DND-41 (cell line): ENCODE results near the gene KIAA1191.

Experiments used
- ATAC-seq: fragments of 200-7000 bp; cut with Tn5 transposase; 3 replicates; pipeline ENCODE4 v1.9.1; 2021; ENCODE audit warnings: low read depth; ENCODE audit not compliant: insufficient read depth
- DNase-seq: peaks from one replicate; pipeline ENCODE4 v3.0.0-alpha.2; 2020
- H2AFZ ChIP-seq: 2 replicates; pipeline ENCODE4 v1.6.0; 2012; ENCODE audit warnings: low read depth, low read length
- H3K27ac ChIP-seq: 2 replicates; pipeline ENCODE4 v1.5.1; 2012; ENCODE audit warnings: low read length, inconsistent platforms
- H3K27me3 ChIP-seq: fragments of 200-600 bp; sonication (generic); 2 replicates; pipeline ENCODE4 v1.6.0; 2012; ENCODE audit warnings: low read length, mild to moderate bottlenecking, inconsistent platforms; ENCODE audit not compliant: insufficient read depth, poor library complexity
- H3K36me3 ChIP-seq: 2 replicates; pipeline ENCODE4 v1.5.1; 2012; ENCODE audit warnings: low read length, inconsistent platforms; ENCODE audit not compliant: insufficient read depth
- H3K4me1 ChIP-seq: 2 replicates; pipeline ENCODE4 v1.5.1; 2012; ENCODE audit warnings: mild to moderate bottlenecking, low read length; ENCODE audit not compliant: insufficient read depth
- H3K4me2 ChIP-seq: 2 replicates; pipeline ENCODE4 v1.6.0; 2012; ENCODE audit warnings: mild to moderate bottlenecking, moderate library complexity, low read length, inconsistent platforms; ENCODE audit not compliant: insufficient read depth
- H3K4me3 ChIP-seq, 2 experiments: fragments of 200-600 bp in 1 of 2; shearing (Covaris generic) in 1 of 2; 2 replicates each; pipeline ENCODE4 v1.5.1; 2012 to 2016; ENCODE audit warnings: inconsistent platforms in 2 of 2, low read length in 2 of 2, mild to moderate bottlenecking in 2 of 2, low read depth in 1 of 2, moderate library complexity in 1 of 2
- H3K79me2 ChIP-seq: 2 replicates; pipeline ENCODE4 v1.6.0; 2012; ENCODE audit warnings: low read length, inconsistent platforms; ENCODE audit not compliant: insufficient read depth
- H3K9ac ChIP-seq: 2 replicates; pipeline ENCODE4 v1.6.0; 2012; ENCODE audit warnings: low read depth, mild to moderate bottlenecking, inconsistent platforms, low read length, moderate library complexity
- H3K9me3 ChIP-seq: 2 replicates; pipeline ENCODE4 v1.5.1; 2012; ENCODE audit warnings: low read length, moderate library complexity, mild to moderate bottlenecking, inconsistent platforms; ENCODE audit not compliant: insufficient read depth, severe bottlenecking
- H4K20me1 ChIP-seq: 2 replicates; pipeline ENCODE4 v1.6.0; 2012; ENCODE audit warnings: low read length; ENCODE audit not compliant: insufficient read depth
- CTCF ChIP-seq: IDR thresholded peaks from 2 replicates; pipeline ENCODE4 v1.5.1; 2012; ENCODE audit warnings: borderline replicate concordance, low read length, moderate library complexity, mild to moderate bottlenecking; ENCODE audit not compliant: poor library complexity, severe bottlenecking; ENCODE audit errors: extremely low read depth
- EZH2 ChIP-seq: IDR thresholded peaks from 3 replicates; pipeline ENCODE4 v1.6.1; 2012; ENCODE audit warnings: borderline replicate concordance, low read depth, mild to moderate bottlenecking, moderate library complexity, low read length, inconsistent platforms; ENCODE audit not compliant: severe bottlenecking

The KIAA1191 gene

GRCh38 chr5:176339304-176339703, 22.3 kb downstream of the KIAA1191 start:
- ATAC-seq: no peak
- no peak for TF ChIP-seq EZH2
- TF ChIP-seq CTCF: no peak
- no peak overlapping the region for H3K4me2 ChIP-seq
- H3K79me2 ChIP-seq: no peaks in the 10 kb centered on the region
- no peaks in the 10 kb centered on the region for H4K20me1 ChIP-seq
- H3K27ac ChIP-seq: no peak overlapping the region
- H3K9me3 ChIP-seq: no peaks in the 10 kb centered on the region
- no peak overlapping the region for H3K4me3 ChIP-seq
- DNase-seq: no peak
- H3K27me3 ChIP-seq: no peaks in the 10 kb centered on the region
- no peak overlapping the region for H3K9ac ChIP-seq
- H2AFZ ChIP-seq: no peak overlapping the region
- H3K36me3 ChIP-seq: peaks cover 18% of the 10 kb centered on the region
- H3K4me1 ChIP-seq: no peaks in the 10 kb centered on the region

- Histone ChIP-seq H3K36me3 (peaks cover 14% of the 10 kb centered on the region), H4K20me1 (no peaks in the 10 kb centered on the region), H3K4me3 (no peak overlapping the region), H3K27ac (no peak overlapping the region), H3K9ac (no peak overlapping the region), H2AFZ (no peak overlapping the region), H3K27me3 (no peaks in the 10 kb centered on the region), H3K4me2 (no peak overlapping the region), H3K4me1 (no peaks in the 10 kb centered on the region), H3K79me2 (no peaks in the 10 kb centered on the region), H3K9me3 (no peaks in the 10 kb centered on the region)
- ATAC-seq (no peak), DNase-seq (no peak)
- TF ChIP-seq CTCF (no peak), EZH2 (no peak)
Observed at GRCh38 chr5:176337913-176338312, 23.7 kb downstream of the KIAA1191 start.

- no peak overlapping the region for H3K4me3 ChIP-seq
- no peaks in the 10 kb centered on the region for H3K9me3 ChIP-seq
- no peaks in the 10 kb centered on the region for H3K27me3 ChIP-seq
- H3K4me2 ChIP-seq: no peak overlapping the region
- no peaks in the 10 kb centered on the region for H3K4me1 ChIP-seq
- H3K27ac ChIP-seq: no peak overlapping the region
- DNase-seq (no peak), ATAC-seq (no peak)
- H2AFZ ChIP-seq: no peak overlapping the region
- H3K36me3 ChIP-seq: peaks cover 11% of the 10 kb centered on the region
- H4K20me1 ChIP-seq: no peaks in the 10 kb centered on the region
- no peaks in the 10 kb centered on the region for H3K79me2 ChIP-seq
- H3K9ac ChIP-seq: no peak overlapping the region
- no peak for TF ChIP-seq EZH2
- no peak for TF ChIP-seq CTCF
Observed at GRCh38 chr5:176334031-176334770, 27.4 kb downstream of the KIAA1191 start.
